ENCODE results near the gene KRT14.
"Not testable (repeated sequence)": the region's sequence is repeated elsewhere in the genome, so short reads cannot be mapped to it uniquely, and the experiment has no call there.

KRT14 gene

GRCh38 chr17:41544935-41545334, 41.8 kb downstream of the KRT14 start:
- DNase-seq = no peak

GRCh38 chr17:41544491-41544892, 42.2 kb downstream of the KRT14 start:
- no peak for DNase-seq

DNA sequence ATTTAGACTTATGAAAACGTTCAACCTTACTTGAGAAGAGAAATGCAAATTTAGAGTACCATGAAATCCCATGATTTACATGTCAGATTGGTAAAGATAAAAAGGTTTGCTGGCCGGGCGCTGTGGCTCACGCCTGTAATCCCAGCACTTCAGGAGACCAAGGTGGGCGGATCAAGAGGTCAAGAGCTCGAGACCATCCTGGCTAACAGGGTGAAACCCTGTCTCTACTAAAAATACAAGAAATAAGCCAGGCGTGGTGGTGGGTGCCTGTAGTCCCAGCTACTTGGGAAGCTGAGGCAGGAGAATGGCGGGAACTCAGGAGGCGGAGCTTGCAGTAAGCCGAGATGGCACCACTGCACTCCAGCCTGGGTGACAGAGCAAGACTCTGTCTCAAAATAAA, 43.9 kb downstream of the KRT14 start:
- not testable (repeated sequence) for DNase-seq

DNA sequence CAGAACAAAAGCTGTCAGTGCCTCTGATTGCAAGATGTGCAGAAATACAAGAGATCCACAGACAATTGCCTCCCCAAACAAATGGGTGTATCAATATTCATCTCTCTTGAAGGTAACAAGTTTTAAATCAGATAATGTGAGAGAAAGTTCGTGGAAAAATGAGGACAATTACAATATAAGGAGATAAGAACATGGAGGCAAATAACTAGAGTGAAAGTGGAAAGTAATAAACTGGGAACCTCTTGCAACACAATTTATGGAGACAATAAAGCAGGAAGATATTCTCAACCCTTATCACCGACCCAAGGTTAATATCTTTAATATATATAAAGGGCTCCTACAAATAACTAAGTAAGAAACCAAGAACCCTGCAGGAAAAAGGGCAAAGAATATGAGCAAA, 44.3 kb downstream of the KRT14 start:
- no peak for DNase-seq

- DNase-seq = no peak
Measured at GRCh38 chr17:41540921-41541625, 45.6 kb downstream of the KRT14 start.

DNA sequence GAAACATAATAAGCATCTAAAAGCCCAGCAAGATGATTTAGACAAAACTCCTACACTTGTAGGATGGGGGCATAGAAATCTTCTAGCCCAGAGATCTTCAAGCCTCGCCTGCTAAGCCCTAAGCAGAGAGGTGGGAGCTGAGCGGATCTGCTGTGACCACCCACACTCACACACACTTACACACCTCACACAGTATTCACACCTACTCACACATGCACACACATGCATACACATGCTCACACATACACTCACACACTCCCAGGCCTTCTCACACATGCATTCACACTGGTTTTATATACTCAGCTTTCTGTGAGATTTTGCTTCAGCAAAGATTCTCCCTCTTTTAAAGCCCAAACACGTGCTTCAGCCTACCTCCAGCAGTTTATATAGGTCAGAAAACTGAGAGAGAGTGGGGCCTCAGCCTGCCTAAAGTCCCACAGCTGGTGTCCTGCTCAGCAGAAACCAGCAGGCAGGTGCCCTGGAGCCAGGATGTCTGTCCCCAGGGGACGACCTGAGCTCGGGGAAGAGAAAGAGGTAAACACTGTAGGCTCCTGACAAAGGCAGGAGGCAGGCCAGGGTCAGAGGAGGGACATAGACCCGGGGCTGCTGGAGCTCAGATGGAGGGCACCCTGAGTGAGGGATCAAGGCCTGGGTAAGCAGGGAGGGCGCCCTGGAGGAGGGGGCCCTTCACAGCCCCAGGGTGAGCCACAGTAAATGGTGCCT, 46.6 kb downstream of the KRT14 start:
- DNase-seq = no peak

DNA sequence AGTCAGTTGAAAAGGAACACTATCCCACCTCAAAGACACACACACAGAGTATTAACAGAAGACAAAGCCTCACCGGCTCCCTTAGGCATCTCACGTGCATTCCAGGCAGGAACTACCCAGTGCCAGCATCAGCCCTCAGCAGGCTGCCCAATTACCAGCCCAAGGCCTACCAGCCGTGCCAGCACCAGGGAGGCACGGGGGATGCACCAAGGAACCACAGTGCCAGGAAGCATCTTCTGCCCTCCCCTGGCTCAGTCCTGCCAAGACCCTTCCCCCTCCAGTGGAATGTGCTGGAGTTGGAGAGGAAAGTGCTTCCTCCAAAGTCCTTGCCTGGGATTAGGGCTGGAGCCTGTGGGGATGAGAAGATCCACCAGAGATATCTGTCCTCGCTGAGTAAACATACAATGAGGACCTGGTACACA, 47.6 kb downstream of the KRT14 start:
- DNase-seq = no peak

- DNase-seq = no peak
Measured at GRCh38 chr17:41538565-41538991, 48.1 kb downstream of the KRT14 start.

- DNase-seq = no peak
Measured at GRCh38 chr17:41537990-41538389, 48.7 kb downstream of the KRT14 start.

DNA sequence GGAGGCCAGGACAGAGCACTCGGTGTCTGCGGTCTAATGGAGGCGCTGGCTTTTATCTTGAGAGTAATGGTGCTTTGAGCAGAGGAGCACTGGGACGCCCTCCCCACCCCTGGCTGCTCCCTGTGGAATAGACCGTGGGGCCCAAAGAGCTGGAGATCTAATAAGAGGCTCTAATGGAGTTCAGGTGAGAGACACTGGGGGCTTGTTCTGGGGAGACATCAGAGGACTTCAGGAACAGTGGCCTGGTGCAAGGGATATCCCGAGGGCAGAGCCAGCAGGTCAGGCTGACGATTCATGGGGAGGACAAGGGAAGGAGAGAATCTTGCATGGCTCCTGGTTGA, 49.1 kb downstream of the KRT14 start:
- DNase-seq = no peak

DNA sequence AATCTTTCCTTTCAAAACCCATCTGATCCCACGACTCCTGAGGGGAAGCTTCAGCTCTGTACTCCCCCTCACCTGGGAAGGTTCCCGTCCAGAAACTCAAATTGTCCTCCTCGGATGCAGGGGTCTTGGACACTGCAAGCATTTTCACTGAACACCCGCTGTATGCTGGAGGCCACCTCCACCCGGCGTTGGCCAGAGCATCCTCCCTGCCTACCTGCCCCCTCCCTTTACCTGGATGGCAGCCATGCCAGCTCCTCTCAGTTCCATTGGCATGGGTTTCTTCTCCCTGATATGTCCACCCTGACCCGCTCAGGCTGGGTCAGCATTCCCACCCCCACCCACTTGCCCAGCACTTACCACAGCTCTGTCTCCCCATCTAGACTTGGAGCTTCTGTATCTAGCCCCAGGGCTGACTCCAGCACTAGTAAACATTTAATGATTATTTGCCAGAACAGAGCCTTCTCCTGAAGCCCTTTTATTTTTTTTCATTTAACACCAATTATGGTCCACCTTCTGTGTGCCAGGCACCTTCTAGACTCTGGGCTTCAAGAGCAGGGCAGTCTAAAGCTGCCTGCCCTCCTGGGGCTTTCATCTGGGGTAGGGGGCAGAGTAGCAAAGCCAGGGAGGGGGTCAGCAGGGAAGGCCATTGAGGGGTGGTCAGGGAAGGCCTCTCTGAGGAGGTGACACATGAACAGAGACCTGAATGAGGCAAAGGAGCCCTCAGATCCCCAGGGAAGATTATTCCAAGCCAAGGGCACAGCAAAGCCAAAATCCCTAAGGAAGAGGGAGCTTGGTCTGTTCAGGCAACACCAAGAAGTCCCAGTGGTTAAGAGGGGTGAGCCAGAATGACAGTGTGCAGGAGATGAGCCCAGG, 49.7 kb downstream of the KRT14 start:
- DNase-seq = no peak

- DNase-seq = no peak
Measured at GRCh38 chr17:41535764-41536481, 50.8 kb downstream of the KRT14 start.

GRCh38 chr17:41534899-41535546, 51.7 kb downstream of the KRT14 start:
- DNase-seq = no peak

DNA sequence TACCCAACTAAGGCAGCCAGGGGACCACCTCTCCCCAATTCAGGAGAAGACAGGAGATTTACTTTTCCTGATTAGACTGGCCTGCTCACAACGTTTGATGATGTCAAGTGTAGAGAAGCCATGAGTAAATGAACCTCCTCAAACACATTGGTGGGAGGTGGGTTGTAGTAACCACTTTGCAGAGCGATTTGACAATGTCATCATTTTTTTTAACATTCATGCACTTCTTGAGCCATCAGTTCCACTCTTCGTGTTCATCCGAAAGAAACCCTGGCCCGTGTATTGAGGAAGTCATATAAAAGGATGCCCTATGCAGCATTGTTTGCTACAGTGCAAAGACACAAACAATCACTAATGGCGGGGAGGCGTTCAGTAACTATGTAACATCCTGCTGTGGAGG, 53.1 kb downstream of the KRT14 start:
- no peak for DNase-seq

DNA sequence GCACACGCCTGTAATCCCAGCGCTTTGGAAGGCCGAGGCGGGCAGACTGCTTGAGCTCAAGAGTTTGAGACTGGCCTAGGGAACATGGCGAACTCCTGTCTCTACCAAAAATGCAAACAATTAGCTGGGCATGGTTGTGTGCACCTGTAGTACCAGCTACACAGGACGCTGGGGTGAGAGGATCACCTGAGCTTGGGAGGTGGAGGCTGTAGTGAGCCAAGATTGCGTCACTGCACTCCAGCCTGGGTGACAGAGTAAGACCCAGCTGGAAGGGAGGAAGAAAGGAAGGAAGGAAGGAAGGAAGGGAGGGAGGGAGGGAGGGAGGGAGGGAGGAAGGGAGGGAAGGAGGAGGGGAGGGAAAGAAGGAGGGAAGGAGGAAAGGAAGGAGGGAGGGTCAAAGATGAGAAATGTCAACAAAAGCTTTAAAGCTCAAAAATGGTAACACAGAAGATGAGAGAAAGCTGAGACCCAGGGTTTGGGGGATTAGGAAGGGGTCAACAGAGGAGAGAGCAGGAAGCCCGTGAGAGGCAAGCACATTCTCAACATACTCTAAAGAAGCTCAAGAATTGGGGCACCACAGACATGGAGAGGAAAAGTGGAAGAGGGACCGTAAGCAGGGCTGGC, 53.6 kb downstream of the KRT14 start:
- DNase-seq = no peak
